Stimulated activated CD8-positive, alpha-beta memory T cell treated with anti-CD3 and anti-CD28 coated beads, Interleukin-7, amount 100 ng/mL, for 24 hours (primary cell): ENCODE results near the gene ASB5.

ENCODE experiments used
- DNase-seq: peaks from one replicate; pipeline ENCODE4 v3.0.0-alpha.2; 2020; ENCODE audit warnings: low read depth

ASB5 gene

DNA sequence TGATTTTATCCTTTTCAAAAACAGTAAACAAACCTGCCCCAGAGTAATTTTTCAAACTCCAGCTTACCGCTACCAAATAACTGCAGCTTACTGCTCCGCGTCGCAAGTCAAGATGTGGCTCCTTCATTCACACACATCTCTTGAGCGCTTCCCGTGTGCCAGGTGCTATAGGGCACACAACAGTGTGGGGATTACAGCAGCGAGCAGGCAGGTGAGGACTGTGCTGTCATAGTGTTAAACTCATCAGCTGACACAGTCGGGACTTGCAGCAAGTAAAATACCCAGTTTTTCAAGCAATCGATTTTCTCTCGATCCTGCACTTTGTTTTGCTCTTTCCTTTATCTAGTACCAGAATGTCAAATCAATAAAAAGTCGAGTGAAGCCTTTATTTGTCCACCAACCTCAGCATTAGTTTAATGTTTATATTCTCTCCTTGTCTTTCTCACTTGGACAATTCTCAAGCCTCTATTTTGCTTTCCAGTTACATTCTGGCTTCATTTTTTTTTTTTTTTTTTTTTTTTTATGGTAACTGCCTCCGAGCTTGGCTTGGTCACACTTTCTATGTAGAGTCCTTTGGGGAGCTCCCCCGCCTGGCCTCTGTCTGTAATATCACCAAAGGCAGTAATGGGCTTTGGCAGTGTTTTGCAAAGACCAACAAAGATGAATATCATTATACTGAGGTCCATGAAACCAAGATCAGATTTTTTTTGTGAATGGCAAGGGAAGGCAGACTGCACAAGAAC lies 8.3 kb upstream of the ASB5 start:
- no peak for DNase-seq

DNA sequence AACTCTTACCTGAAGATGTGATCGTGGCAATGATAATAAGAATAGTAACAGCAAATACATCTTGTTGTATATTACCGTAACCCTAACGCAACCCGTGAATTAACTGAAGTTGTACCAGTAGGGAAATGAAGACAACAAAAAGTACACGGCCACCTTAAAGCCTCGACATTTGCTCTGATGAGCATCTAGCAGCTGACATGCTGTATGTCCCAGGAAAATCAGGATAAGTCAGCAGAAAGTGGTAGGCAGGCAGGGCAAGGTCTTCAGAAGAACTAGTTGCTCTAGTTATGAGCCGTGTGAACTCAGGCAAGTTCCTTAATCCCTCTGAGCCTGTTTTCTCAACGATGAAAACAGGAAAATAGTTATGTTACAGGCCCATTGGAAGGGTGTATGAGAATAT lies 7.7 kb upstream of the ASB5 start:
- no peak for DNase-seq

DNA sequence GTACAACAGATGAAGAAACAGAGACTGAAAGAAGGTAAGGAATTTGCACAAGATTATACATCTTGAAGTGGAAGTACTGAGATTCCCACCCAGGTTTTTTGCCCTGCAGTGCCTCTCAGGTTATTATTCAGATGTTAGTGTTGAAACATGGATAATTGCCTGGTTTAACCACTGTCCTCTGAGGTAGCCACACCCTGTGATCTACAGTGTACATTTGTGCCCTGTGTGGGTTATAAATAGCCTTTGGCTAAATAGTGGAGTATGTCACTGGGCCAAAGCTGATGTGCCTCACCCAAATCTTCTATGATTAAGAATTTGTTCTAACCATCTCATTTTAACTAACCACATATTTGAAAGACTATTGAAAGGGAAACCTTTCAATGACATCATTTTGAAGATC lies 5.4 kb upstream of the ASB5 start:
- no peak for DNase-seq

DNA sequence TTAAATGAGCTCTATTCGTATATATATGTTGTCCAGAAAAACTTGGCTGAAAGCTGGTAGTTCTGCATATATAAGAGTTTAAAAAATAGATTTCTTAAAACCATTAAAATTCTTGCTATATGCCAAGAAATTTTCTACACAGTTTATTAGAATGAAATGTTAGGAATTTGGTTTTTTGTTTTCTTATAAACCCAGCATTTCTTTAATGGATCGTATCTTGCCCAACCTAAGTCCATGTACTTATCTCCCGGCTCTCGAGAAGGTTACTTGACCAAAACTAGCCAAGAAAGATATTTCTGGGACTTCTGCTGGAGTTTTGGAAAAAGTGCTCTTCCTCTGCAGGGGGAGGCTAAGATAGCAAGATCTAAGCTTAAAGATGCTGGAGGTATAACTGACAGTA lies 4.7 kb upstream of the ASB5 start:
- no peak for DNase-seq

DNA sequence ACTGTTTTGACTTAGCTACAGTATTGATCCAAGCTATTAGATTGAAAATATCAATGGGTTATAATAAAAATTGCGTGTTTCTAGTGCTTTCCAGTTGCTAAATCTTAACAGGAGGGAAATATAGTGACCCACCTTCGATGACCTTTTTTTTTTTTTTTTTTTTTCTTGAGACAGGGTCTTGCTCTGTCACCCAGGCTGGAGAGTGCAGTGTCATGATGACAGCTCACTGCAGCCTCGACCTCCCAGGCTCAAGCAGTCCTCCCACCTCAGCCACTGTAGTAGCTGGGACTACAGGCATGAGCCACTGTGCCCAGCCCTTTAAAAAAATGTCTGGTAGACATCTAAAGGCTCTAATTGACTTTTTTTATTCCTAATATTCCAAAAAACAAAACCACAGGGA lies 3.8 kb upstream of the ASB5 start:
- no peak for DNase-seq

DNA sequence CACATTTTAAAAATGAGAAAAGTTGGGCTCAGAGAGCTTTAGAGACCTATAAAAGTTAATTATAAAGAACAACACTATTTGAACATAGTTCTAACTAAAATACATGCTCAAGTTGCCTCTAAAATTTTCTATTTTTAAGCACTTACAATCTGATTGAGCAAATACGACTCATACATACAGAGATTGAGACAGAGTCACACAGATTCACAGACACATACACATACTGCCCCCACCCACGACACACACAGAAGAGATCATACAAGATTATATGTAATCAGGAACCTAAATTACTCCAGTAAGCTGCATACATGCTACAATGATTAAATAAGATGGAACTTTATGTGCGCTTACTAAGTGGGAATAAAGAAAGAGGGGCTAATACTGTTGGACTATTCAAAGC lies 2.7 kb upstream of the ASB5 start:
- no peak for DNase-seq

DNA sequence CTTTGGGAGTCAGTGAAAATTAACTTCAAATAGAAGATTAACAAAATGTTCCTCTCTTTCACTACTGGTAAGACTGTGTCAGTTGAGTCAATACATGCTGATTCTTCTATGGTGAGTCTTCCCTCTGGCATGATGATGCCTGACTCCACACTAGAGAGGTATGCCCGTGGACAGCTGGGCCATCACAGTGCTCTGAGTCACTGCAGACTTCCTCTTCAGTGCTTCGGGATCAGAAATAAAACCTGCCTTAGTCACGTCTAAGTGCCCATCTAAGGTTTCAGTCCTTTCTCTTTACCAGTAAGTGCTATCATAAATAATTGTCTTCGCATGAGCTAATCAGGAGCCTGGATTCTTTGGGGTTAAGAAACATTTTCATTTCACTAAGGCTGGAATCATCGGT lies 1.6 kb upstream of the ASB5 start:
- DNase-seq: no peak

DNA sequence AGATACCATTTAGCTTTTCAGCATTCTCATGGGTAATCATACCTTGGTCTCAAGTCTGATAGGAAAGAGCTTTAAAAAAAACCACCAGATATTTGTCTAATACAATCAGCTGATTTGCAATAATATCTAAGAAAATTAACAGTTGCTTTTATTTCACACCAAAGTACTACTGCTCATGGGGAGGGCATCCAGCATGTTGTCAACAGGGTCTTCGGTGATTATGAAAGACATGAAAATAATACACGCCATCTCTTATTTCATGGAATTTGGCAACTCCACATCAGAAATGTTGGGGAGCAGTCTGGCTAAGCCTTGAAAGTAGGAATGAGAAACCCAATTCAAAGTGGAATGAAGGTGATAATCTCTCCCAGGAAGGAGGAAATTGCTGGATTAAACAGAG lies 3.0 kb downstream of the ASB5 start:
- DNase-seq: no peak

DNA sequence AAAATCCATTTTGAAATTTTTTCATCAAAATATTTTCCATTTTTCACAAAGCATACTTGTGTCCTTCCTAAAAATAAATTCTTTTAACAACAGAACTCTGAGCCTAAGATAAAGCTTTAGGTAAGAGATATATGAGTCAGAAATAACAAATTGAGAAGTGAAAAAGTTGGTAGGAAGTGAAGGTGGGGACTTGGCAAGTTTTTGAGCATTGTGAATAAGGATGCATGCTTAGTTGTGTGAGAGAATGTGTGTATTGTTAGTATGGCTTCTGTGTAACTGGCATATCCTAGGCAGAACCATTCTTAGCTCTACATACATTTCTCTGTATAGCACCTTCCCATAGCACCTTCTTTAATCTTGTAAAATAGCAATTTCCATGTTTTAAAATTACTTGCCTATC lies 6.8 kb downstream of the ASB5 start:
- DNase-seq: no peak

DNA sequence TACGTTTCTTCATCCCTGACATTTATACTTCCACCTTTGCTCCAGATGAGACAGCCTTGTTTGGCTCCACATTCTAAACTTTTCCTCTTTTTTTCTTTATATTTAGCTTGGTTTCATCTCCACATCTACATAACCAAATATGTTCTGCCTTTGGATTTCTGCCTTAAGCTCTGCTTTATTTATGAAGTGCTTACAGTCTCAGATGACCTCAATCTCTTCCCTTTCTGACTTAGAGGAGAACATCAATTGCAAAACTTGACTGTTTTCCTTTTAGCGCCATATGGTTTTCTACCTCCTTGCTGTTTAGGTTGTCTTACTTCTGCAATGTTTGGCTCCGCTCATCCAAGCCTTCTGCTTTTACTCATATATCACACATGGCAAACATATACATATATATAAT lies 7.5 kb downstream of the ASB5 start:
- no peak for DNase-seq

DNA sequence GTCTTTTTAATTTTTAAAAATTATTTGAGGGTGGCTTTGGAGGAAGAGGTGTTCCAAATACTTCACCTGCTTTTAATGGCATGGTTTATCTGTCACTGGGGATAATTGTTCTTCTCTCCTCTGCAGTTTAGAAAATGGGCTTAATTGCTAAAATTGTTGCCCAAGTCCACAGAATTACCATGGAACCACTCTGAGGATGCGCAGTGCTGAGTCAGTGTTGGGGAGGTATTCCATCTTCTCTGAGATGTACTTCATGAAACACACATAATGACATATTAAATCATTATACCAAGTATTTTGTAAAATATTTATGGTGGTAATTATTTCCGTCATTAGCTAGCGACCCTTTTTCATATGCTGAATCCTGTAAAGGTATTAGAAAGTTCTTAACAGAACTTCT lies 8.0 kb downstream of the ASB5 start:
- no peak for DNase-seq

DNA sequence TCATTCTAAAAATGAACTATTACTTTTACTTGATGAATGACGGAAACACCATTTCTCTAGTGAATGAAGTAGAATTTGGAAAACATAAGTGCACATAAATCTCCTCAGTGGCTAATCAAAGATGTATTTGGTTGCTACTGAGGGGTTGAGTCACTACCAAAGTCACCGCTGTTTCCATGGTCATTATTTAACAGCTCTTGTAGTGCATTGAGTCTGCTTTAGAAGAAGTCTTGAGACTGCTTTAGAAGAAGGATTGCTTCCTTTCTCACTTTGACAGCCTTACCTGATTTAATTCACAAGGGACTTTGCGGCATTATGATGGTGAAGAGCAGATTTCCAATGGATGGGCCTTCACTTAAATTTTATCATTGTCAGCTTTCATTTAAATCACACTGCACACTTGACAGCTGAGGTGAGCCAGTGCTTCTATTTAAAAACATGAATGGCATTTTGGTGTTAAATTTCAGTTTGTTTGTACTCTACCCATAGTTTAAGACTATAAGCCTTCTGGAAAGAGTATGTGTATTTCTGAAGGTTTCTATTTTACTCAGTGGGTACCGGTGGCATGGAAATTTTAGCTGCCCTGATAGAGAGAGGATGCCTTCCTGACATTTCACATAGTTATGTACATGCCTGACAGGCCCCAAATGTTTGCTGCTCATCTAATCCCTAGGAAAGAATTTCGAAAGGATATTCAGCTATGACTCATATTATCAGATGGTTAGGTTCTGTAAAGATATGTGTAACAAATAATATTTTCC lies 9.5 kb downstream of the ASB5 start:
- no peak for DNase-seq

DNA sequence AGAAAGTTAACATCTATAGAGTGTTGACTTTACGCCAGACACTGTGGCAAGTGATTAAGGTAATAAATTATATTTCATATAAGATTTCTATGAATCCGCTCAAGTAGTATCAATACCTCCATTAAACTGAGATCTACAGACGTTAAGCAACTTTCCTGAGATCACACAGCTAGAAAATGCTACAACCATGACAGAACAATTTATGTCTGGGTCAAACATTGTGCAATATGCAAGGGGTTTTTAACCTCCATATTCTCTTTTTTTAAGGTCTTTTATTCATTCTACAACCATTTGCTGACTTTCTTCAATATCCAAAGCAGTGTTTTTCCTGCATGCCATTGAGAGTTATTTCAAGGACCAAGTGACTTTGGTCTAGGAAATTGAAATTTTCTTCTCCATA lies 10.9 kb downstream of the ASB5 start:
- no peak for DNase-seq

DNA sequence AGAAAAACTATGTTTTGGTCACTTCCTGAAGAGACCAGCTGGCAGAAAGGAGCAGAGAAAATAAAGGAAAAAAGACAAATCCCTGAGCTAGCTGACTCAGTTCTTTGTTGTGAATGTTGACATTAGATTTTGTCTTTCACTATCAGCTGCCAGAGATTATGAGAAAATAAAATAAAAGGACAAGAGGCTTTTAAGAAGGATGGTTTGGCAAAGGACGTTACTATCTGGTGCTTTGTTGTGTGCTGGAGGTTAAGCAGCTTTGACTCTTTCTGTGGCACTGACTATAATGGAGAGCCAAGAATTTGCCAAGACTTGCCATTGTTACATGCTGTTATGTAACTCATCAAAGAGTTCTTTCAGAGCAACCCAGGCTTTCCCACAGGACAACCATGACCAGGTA lies 12.1 kb downstream of the ASB5 start:
- no peak for DNase-seq

DNA sequence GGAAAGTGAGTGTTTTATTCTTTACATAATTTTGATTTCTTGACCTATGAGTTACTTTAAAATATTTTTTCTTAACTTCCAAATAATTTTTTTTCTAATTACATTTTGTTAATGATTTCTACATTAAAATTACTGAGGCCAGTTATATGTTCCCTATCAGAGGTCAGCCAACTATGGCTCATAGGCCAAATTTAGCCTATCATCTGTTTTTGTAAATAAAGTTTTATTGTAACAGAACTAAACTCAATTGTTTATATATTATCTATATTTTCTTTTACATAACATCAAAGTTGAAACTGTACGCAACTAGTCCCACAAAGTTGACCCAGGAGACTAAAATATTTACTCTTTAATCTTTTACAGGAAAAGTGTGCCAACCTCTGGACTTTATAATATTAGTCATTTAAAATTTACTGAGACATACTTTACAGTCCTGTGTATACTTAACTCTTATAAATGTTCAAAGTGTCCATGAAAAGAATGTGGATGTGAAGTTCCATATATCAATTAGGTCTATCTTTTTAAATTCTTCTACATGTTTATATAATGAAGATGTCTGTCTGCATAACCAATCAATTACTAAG lies 26.2 kb downstream of the ASB5 start:
- no peak for DNase-seq

DNA sequence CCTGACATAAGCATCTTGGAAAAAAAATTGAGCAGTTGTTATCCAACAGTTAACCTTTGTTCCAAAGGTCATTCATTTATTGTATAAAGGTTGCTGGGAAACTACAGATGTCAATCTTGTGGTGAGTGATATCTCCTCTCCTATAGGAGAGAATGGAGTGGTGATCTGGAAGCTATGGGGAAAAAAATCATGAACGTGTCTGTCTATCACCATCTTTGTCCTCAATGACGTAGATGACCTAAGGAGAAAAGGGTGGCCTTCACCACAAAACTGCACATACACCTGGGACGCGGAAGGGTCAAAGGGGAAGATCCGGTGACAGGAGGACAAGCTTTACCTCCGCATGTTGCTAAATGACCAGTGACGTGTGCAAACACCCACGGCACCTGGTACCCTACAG lies 27.3 kb downstream of the ASB5 start:
- DNase-seq: no peak

DNA sequence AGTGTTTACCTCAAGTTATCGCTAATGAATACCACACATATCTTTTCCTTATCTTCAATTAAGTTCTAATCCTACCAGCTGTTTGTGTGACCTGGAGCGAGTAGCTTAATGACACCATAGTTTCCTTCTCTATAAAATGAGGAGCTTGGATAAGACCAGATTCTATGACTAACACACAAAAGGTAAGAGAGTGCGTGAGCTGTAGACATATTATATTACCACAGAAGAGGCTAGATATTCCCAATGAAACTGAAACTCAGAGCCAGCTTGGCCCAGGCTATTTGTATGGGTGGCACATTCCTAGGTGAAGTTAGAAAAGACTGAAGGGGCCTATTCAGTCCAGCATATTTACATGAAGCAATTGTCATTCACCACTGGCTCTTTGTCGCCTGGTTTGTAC lies 30.2 kb downstream of the ASB5 start:
- DNase-seq: no peak

DNA sequence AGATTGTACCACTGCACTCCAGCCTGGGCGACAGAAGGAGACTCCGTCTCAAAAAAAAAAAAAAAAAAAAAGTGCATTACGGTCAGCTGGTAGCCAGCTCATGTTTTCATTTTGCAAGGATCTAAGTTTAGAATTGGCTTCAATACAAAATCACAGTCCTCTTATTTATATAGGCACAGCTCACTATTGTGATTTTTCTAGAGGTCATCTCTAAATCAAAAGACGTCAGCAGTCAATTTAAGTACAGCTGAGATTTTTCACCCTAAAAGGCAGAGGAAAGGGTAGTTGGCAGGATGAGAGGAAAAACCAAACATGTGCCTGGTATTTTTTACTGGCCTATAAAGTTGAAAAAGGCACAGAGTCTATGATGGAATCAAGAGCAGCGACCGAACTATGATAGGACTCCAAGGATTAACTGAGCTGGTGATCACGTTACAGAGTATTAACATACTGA lies 30.8 kb downstream of the ASB5 start:
- DNase-seq: no peak

DNA sequence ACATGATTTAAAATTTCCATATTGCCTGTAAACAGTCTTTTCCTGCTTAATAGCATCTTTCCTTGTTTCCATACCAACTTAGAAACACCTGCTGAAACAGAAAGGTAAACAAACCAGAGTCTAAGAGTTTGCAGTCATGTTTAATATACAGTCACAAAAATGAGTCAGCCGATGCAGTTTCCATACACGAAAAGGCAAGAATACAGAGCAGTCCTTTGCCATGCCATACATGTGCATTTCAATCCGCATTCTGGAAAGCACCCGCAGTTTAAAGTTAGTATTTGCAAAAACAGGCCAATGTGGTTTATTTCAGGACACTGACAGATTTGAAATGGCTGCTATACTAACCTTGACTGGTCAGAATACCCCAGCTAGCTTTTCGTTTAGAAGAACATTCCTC lies 32.1 kb downstream of the ASB5 start:
- no peak for DNase-seq

DNA sequence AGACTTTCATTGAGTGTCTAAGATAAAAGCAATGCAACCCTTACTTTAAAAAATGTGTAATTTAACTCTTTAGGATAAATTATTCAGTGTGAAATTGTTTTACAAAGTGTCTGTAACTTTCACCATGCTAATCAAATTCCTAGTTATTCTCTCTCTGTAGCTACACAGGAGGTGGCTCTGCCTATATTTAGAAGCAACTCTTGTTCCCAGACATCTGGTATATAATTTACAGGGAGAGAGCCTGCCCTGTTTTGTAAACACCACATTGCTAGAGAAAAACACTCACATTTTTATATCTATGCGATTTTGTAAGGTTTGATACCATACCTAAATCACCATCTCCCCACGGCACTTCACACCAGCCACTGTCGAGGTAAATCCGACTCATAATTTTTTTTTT lies 38.2 kb downstream of the ASB5 start:
- DNase-seq: no peak

DNA sequence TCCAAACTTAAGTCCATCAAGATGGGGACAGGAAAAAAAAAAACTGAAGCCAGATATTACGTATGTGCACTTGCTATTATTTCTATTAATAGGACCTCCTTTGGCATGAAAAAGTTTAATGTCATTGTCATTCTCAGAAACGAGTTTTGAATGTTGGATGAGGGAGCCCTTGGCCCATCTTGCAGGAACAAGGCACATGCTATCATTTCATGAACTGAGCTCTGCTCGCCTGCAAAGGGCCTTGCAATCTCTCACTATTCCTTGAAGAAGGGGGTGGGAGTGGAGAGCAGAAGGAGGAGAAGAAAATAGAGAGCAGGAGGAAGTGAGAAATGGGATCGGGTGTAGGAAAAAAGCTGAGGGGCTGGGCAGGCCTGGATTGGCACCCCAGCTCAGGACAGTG lies 39.4 kb downstream of the ASB5 start:
- DNase-seq: no peak

DNA sequence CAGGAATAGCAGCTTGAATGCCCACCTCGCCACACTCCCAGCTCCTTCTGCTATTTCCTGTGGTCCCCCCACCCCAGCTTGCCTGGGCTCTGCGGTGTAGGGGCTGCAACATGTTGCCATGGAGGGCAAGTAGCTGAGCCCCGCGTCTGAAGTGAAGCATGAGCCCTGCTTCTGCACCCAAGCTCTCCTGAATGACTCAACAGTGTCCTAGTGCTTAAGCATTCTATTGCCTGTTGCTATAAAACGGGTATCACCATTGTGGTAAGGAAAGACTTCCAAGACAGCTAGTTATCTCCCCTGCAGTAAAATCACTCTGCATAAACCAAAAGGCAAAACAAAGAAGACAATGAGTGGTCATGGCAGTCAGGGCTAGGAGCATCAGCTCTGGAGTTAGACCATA lies 42.3 kb downstream of the ASB5 start:
- DNase-seq: no peak

DNA sequence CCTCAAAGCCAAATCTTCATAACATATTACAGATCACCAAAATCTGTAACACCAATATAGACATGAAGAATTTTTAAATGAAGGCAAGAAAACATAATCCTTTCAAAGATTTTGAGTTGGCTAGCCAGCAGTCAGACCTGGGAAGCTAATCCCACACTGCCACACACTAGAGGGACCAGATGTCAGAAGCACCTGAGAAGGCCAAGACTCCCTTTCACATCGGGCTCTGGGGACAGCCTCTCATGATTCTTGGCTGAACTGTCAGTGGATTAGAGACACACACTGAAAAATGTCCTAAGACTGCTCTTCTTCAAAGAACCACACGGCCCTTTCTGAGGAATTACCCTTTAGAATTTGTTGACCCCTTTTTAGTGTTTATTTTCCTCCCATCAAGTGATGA lies 45.5 kb downstream of the ASB5 start:
- DNase-seq: no peak

DNA sequence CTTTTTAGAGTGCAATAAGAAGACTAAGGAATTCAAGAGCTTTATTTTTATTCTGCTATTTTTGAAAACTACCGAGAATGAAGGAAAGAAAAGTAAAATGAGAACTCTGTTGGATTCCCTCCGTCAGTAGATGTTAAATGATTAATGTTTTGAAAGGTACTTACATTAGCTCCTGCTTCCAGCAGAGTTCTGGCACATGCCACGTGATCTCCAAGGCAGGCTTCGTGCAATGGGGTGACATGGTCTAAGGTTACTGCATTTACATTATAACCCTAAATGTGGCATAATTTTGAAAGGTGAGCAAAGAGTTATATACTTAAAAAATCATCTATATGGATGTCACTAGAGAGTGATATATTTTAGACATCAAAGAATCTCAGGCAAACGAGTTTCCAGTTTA lies 46.9 kb downstream of the ASB5 start:
- no peak for DNase-seq
